ENCODE data around the gene SPRR5.
A peak's percentile ranks its signal among the peaks of the same experiment; 100 is the strongest.

The SPRR5 gene

GRCh38 chr1:152986578-152986977 lies 39.6 kb downstream of the SPRR5 start:
- DNase-seq = no peak

- peak in 1 of 2 experiments; percentile 15 for DNase-seq
Observed at GRCh38 chr1:152993186-152993585, 46.2 kb downstream of the SPRR5 start.

DNA sequence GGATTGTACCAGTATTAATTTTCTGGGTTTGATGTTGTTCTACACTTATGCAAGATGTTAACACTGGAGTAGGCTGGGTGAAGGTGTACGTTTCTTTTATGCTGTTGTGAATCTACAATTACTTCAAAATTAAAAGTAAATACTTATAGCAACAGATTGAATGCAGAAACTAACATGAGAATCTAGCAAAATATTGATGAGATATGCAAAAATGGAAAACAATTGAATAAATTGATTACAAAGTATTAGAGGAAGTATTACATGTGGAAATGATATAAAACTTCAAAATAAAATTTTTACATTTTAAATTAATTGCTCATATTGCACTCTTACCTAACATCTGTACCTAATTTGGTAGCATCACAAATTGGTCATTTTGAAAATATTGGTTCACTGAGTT lies 48.8 kb downstream of the SPRR5 start:
- no peak for DNase-seq

DNA sequence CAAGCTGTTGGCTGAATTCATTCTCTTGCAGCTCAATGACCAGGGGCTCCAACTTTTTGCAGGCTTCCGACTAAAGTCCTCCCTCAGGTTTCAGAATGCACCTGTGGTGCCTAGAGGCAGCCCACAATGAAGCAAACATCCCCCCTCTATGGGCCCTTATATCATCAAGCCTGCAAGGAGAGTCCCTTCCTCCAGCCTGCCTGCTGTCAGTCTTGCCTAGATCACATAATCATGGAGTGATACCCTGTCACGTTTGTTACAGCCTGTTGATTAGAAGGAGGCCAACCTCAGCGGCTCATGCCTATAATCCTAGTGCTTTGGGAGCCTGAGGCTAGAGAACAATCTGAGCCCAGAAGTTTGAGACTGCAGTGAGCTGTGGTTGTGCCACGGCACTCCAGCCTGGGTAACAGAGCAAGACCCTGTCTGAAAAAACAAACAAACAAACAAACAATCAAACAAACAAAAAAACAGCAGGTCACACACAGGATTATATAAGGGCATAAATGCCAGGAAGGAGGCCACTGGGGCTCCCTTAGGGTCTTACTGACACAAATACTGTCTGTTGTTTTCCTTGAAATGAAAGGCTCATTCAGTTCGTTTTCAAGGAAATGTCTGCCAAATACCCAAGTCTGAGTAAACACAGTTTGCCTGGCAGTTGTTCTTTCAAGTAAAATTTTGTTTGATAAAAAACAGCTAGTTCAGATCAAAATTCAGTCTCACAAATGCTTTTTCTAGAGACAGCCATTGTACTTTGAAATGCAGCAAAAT lies 49.8 kb downstream of the SPRR5 start:
- no peak for DNase-seq

DNA sequence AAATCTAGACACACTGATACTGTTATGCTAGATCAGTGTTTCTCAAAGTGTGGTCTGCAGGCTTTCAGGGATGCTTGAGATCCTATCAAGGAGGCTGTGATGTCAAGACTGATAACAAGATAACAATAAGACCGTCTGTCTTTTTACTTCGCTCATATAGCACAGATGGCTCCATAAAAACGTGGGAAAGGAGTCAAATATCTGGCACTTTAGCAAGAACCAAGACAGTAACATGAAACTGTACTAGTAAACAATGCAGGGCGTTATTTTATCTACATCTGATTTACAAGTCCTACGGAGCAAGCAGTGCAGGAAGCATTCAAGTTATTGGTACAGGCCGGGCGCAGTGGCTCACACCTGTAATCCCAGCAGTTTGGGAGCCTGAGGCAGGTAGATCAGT lies 50.9 kb downstream of the SPRR5 start:
- DNase-seq = no peak

GRCh38 chr1:152998476-152998875 lies 51.5 kb downstream of the SPRR5 start:
- no peak for DNase-seq

Measured in NCI-H446 (cell line).